DMS153 treated with DMSO at 0.1 percent for 48 hours (cell line): ENCODE measurements around the gene NCAM1.

Experiments
- DNase-seq: peaks from one replicate; lab custom pipeline; 2025; ENCODE audit not compliant: unreplicated experiment; lab: John Stamatoyannopoulos, UW

The NCAM1 gene

GRCh38 chr11:113124578-113124977 lies 163.4 kb downstream of the NCAM1 start:
- no peak for DNase-seq

GRCh38 chr11:113129261-113129992 lies 168.2 kb downstream of the NCAM1 start:
- DNase-seq: no peak

GRCh38 chr11:113131036-113131775 lies 170.0 kb downstream of the NCAM1 start:
- DNase-seq: no peak

- DNase-seq: no peak
These were observed 171.9 kb downstream of the NCAM1 start for GRCh38 chr11:113133071-113133470.

GRCh38 chr11:113134626-113135025 lies 173.4 kb downstream of the NCAM1 start:
- no peak for DNase-seq

- DNase-seq: no peak
These were observed 176.7 kb downstream of the NCAM1 start for GRCh38 chr11:113137713-113138529.

- no peak for DNase-seq
These were observed 177.5 kb downstream of the NCAM1 start for GRCh38 chr11:113138731-113139130.

GRCh38 chr11:113141010-113141409 lies 179.8 kb downstream of the NCAM1 start:
- DNase-seq: no peak

GRCh38 chr11:113142508-113142907 lies 181.3 kb downstream of the NCAM1 start:
- no peak for DNase-seq

- no peak for DNase-seq
These were observed 186.0 kb downstream of the NCAM1 start for GRCh38 chr11:113147249-113147648.

GRCh38 chr11:113148076-113148475 lies 186.9 kb downstream of the NCAM1 start:
- DNase-seq: no peak

GRCh38 chr11:113148652-113149051 lies 187.4 kb downstream of the NCAM1 start:
- DNase-seq: no peak

GRCh38 chr11:113151521-113151920 lies 190.3 kb downstream of the NCAM1 start:
- no peak for DNase-seq

GRCh38 chr11:113152500-113152899 lies 191.3 kb downstream of the NCAM1 start:
- DNase-seq: no peak

- no peak for DNase-seq
These were observed 192.6 kb downstream of the NCAM1 start for GRCh38 chr11:113153847-113154246.

GRCh38 chr11:113159988-113160807 lies 199.0 kb downstream of the NCAM1 start:
- DNase-seq: no peak

GRCh38 chr11:113160808-113161124 lies 199.5 kb downstream of the NCAM1 start:
- DNase-seq: no peak

GRCh38 chr11:113161711-113162591 lies 200.7 kb downstream of the NCAM1 start:
- DNase-seq: peak; percentile 28

GRCh38 chr11:113162592-113162962 lies 201.4 kb downstream of the NCAM1 start:
- DNase-seq: no peak
